SHP77 treated with DMSO at 0.1 percent for 48 hours (cell line): Measurements from ENCODE around the gene SDHC.
"Not testable (repeated sequence)": the region's sequence is repeated elsewhere in the genome, so short reads cannot be mapped to it uniquely, and the experiment has no call there.

Source experiments
- DNase-seq: peaks from one replicate; lab custom pipeline; 2025; lab: John Stamatoyannopoulos, UW

Gene SDHC

DNA sequence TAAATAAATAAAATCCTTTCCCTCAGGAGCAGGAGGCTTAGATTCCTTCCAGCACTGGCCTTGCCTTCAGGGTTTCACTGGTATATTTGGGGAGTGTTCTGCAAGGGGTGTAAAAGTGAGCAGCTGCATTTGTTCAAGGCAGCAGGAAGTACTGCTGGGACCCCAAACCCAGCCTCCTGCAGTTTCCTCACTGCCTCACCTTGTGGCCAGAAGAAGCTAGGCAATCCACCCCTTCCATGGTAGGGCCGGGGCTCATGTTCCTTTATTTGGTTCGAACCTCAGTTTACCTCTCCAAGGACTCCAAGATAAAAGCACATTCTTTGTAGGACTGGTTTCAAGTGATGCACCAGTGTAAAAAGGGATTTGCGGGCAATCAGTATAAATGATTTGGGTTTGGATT is 74.5 kb downstream of the SDHC start:
- DNase-seq: no peak

DNA sequence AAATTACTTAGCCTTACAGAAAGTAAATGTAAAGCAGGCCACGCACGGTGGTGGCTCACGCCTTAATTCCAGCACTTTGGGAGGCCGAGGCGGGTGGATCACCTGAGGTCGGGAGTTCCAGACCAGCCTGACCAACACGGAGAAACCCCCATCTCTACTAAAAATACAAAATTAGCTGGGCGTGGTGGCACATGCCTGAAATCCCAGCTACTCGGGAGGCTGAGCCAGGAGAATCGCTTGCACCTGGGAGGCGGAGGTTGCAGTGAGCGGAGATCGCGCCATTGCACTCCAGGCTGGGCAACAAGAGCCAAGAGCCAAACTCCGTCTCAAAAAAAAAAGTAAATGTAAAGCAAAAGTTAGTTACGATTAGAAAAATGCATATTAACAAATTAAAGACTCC is 75.0 kb downstream of the SDHC start:
- DNase-seq: not testable (repeated sequence)

DNA sequence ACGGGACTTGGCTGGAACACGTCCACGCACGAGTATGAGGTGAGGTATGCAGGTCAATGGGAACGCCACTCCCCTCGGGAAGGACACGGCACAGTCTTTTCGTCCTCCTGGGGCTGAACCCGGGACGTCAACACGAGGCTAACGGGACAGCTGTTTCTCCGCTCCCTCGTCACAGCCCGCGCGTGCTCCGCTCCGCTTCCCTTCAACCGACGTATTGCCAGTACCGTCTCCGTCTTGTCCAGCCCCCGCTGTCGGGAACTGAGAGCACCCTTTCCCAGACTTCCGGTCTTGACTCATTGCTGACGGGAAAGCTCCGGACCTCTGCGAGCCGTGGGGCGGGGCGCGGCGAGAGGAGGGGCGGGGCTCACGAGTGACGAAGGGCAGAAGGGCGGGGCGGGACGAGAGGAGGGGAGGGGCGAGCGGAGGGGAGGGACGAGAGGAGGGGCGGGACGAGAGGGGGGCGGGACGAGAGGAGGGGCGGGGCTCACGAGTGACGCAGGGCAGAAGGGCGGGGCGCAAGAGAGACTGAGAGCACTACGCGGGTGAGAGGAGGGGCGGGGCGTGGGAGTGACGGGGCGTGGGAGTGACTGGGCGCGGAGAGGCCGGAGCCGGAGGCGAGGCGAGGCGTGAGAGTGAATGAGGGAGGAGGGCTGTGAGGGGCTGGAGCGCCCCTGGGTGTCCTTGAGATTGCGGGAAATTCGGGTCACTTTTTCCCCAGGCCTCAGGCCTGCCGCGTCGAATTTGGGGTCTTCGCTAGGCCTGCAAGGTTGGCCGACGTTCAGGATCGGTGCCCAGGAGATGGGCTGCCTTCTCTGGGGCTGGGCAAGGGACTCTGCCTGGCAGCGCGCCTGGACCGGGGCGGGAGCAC is 75.7 kb downstream of the SDHC start:
- peak; percentile 88 for DNase-seq

DNA sequence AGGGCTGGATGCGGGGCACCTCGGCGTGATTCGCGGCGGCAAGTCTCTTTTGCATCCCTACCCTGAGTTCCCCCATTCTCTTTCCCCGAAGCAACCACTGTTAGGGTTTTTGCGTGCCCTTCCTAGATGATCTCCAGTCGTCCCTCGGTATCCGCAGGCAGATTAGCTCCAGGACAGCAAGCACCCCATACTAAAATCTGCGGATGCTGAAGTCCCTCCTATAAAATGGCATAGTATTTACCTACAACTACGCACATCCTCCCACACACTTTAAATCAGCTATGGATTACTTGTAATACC is 76.3 kb downstream of the SDHC start:
- peak; percentile 51 for DNase-seq

DNA sequence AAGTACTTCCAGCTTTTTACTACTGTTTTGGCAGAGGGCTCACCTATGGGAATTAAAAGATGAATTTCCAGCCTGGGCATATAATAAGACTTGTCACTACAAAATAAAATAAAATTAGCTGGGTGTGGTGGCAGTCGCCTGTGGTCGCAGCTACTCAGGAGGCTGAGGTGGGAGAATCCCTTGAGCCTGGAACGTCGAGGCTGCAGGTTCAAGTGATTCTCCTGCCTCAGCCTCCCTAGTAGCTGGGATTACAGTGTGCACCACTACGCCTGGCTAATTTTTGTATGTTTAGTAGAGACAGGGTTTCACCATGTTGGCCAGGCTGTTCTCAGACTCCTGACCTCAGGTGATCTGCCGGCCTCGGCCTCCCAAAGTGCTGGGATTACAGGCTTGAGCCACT is 77.0 kb downstream of the SDHC start:
- not testable (repeated sequence) for DNase-seq

DNA sequence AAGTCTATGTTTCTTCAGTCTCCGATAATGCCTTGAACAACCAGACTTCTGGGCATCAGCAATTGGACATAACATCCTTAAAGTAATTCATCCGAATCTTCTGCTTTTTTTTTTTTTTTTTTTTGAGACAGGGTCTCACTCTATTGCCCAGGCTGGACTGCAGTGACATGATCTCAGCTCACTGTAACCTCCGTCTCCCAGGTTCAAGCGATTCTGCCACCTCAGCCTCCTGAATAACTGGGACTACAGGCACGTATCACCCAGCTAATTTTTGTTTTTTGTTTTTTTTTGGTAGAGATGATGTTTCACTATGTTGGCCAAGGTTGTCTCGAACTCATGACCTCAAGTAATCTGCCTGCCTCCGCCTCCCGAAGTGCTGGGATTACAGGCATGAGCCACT is 77.4 kb downstream of the SDHC start:
- DNase-seq: no peak

DNA sequence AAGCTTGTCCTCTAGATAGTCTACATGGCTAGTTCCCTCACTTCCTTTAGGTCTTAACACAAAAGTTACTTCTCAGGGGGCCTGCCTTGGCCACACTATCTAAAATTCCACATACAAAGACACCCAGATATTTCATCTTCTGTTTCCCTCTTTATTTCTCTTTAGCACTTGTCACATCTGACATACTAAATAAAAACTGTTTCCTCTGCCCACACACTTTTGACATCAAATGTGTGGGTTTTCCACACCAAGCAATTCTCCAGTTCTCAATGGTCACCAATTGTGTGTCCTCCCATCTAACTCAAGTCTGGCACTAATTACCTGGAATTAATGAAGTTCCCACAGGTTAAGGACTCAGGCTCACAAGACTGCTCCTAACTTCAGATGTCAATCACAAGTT is 79.0 kb downstream of the SDHC start:
- DNase-seq: no peak

DNA sequence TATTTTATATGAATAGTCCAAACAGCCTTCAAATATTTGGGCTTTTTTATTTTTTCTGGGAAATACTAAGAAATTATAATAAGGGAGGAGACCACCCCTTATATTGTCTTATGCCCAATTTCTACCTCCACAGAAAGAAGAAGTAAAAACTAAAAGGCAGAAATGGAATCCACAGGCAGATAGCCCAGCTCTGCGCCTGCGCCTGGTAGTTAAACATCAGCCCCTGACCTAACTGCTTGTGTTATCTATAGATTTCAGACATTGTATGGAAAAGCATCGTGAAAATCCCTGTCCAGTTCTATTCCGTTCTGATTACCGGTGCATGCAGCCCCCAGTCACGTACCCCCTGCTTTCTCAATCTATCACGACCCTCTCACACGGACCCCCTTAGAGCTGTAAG is 82.9 kb downstream of the SDHC start:
- DNase-seq: not testable (repeated sequence)

DNA sequence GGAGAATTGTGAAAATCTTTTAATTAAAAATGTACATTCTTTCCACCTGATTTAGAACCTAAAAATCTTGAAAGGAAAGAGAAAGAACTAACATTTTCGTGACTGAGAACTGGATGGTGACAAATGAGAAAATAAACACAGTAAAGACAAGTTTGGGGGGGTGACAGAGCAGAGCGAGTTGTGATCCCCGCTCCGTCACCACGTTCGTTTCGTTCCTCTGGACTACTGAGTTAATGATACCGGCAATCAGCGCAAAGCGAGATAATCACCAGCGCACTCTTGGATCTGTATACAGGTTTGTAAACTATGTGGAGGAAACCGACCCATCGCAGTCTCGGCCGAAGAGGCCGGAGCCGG is 84.7 kb downstream of the SDHC start:
- DNase-seq: no peak

DNA sequence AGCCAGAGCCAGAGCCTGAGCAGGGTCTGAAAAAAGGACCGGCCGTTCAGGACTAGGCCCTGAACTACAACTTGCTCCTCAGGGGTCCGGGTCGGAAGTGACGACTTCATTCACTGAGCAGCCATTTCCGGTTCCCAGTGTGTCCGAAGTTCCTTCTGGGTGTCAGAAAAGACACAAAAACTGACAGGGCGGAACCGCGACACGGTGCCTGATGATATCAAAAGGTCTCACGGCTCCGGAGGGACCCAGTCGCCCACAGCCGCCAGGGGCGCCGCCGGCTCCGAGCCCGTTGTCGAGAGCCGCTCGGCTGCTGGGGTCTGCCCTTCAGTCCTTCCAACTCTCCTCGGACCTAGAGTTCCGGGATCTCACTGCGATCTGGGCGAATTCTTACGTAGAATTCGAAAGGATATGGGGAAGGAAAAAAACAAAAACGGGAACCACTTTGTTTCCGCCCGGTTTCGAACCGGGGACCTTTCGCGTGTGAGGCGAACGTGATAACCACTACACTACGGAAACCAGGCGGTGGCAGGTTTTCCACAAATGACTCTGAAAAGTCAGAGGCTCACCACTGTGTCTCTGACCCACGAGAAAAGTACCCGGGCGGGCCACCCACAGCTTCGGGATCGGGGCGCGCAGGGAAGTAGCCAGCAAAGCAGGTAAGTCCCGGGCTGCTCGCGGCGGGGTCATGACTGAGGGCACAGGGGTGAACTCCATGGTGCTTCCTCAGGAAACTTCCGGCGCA is 85.2 kb downstream of the SDHC start:
- DNase-seq: peak; percentile 94

DNA sequence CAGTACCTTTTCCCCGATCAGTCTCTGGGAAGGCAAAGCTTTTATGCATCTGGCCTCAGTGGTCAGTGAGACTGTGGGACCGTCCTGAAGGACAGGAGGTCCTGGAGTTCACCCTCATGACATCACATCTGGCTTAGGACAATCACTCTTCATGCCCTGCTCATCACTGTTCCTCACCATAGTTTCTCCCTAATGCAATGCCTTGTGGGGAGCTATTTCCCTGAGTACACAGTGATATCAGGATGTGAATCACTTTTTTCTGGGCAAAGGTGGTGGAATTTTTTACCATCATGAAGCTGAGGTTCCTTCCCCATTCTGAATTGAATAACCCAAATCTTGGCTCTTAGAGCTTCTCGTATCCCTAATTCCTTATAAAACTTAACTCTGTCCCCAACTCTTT is 88.3 kb downstream of the SDHC start:
- DNase-seq: no peak

DNA sequence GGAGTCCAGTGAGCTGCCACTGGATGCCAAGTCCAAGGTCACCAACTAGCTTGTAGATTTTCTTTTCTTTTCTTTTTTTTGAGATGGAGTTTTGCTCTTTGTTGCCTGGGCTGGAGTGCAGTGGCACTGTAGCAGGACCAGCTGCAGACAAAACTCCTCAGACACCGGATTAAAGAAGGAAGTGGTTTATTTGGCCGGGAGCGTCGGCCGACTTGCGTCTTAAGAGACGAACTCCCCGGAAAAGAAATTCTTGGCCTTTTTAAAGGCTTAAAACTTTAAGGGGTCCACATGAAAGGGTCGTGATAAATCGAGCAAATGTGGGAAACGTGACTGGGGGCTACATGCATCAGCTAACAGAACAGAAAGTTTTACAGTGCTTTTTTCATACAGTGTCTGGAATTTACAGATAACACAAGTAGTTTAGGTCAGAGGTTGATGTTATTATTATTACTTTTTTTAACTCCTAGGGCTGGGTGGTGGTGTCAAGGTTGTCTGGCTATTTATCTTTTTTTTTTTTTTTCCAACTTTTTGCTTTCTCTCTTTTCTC is 89.9 kb downstream of the SDHC start:
- DNase-seq: no peak

DNA sequence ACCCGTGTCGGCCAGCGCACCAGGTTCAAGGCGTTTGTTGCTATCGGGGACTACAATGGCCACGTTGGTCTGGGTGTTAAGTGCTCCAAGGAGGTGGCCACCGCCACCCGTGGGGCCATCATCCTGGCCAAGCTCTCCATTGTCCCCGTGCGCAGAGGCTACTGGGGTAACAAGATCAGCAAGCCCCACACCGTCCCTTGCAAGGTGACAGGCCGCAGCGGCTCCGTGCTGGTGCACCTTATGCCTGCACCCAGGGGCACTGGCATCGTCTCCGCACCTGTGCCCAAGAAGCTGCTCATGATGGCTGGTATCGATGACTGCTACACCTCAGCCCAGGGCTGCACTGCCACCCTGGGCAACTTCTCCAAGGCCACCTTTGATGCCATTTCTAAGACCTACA is 92.4 kb downstream of the SDHC start:
- DNase-seq: not testable (repeated sequence)

DNA sequence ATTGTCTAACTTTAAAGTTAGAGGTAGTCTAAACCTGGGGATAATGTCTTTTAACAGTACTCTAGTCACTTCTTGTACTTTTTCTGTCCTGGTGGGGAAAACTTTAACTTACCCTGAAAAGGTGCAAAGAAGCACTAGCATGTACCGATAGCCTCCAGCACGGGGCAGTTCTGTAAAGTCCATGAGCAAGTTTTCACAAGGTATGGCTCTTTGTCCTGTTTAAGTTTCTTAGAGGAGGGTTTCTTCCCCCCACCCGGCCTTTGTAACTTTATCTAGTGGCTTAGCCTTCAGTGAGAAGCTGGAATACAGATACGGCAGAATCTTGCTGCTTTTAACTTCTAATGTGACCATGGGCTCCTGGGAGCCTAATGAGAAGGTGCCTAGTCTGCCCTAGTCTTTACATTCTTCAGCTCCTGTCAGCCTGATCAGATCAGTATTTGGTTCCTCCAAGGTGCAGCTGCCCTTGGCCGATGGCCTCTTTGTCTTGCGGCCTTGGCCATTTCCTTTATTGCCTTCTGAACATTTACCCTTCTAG is 93.3 kb downstream of the SDHC start:
- DNase-seq: no peak

DNA sequence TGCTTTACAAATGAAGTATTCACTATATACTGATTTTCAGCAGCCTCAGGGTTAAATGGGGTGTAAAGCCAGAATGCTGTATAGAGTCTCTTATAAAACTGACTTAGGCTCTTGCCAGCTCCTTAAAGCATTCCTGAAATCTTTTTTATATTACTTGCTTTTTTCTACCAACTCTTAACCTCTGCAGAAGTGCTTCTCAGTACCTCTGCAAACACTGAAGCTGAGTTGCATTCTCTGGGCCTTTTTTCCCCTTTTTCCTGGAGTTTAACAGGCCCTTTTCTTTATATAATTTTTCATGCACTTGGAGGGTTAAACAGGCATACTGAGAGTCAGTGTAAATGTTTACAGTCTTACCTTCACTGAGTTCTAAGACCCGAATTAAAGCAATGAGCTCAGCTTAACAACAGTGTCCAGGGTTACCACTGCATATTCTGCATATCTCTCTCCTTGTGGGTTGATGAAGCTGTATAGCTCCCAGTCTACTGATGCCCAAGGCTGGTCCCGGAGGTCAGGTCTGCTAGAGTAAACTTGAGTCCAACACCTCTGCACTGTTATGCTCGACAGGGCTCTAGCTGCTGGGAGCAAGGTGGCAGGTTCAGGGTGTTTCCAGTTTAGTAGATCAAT is 94.4 kb downstream of the SDHC start:
- no peak for DNase-seq

DNA sequence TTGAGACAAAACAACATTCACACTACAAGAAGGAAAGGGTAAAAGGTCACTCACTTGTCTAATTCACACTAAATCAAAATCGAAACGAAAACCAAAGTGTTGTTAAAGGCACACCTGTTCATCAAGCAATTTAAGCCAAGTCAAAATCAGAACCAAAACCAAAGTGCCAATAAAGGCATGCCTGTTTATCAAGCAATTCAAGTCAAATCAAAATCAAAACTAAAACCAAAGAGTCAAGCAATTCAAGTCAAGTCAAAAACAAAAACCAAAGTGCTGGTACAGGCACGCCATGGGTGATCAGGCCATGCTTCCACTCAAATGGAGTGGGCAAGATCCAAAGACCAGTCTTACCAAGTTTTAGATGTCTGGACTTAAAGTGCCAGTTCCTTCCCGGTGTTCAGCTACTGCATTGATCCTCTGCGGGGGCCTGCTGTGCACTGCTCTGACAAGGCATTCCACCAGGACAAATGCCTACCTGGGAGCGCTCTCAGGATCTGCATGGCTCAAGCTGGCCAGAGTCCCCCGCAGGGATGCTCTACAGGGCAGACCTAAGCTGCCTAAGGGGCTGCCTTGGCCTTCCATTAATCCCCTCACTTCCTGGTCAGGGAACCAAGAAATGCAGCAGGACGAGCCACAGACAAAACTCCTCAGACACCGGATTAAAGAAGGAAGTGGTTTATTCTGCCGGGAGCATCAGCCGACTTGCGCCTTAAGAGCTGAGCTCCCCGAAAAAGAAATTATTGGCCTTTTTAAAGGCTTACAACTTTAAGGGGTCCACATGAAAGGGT is 95.9 kb downstream of the SDHC start:
- not testable (repeated sequence) for DNase-seq

DNA sequence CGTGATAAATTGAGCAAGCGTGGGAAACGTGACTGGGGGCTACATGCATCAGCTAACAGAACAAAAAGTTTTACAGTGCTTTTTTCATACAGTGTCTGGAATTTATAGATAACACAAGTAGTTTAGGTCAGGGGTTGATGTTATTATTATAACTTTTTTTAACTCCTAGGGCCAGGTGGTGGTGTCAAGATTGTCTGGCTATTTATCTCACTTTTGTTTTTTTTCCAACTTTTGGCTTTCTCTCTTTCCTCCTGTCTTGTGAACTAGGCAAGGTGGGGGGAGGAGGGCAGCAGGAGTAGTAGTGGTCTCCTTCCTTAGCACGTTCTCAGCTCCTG is 96.4 kb downstream of the SDHC start:
- DNase-seq: not testable (repeated sequence)
